Glomerular endothelial cell (primary cell): Measurements from ENCODE around the gene MSTO1. TPM values are rescaled to one million over a fixed set of nuclear protein-coding genes. Genes with fewer than 3 reads are reported as not detected.
"Not testable (repeated sequence)": the region's sequence is repeated elsewhere in the genome, so short reads cannot be mapped to it uniquely, and the experiment has no call there.

ENCODE experiments used
- DNase-seq: peaks from one replicate; pipeline ENCODE4 v3.0.0-alpha.2; 2011; ENCODE audit warnings: low read depth, low spot score; ENCODE audit errors: extremely low read depth
- total RNA-seq: library from RNA; depleted of rRNA; stranded (reverse); fragments of >200 nt; gene quantifications from 2 replicates; pipeline ENCODE4 v1.2.3, GENCODE V29; 2015

Gene MSTO1
- 11.0 and 15.9 TPM in 2 replicates for total RNA-seq

- DNase-seq: peak; percentile 83
These were observed at the start of gene MSTO1 for GRCh38 chr1:155609515-155610256. MSTO1 (plus strand) TSS chr1:155610218; CDS start chr1:155610249, 31 bp downstream.

GRCh38 chr1:155561779-155562580 lies 48.0 kb upstream of the MSTO1 start:
- not testable (repeated sequence) for DNase-seq

DNA sequence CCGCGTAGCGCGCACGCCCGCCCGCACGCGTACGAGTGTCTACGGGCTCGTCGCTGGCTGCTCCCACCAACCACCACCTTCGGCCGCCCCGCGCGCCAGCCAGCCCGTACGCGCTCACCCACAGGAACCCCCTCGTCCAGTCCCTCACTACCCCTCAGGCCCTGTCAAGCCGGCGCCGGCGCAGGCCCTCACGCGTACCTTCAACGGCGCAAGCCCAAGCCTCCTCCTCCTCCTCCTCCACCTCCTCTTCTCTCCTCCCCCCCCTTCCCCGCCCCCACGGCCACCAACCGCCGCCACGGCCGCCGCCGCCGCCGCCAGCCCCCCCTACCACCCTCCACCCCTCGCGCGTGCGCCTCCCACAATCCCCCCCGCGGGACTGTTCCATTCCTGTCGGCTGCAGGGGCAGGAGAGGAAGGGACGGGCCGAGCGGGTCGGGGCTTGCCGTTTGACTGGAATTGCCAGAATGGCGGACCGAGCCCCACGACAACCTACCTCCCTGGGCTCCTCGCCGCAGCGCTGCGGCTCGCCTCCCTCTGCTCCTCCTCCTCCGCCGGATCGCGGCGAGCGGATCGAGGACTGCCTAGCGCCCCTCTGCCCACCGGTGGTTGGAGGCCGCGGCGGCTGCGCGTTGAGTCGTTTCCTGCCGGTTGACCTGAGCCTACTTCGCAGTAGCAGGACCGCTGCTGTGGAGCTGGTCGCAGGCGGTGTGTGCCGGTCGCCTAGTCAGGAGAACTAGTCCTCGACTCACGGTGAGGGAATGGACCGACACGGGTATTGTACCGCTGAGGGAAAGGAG lies 47.2 kb upstream of the MSTO1 start, which contains the start of gene ASH1L:
TSS of gene ASH1L (minus strand) at position 223 of the 796 bp plus-strand sequence. CDS start 41,284 bp downstream, outside the sequence.
- DNase-seq: peak; percentile 52

DNA sequence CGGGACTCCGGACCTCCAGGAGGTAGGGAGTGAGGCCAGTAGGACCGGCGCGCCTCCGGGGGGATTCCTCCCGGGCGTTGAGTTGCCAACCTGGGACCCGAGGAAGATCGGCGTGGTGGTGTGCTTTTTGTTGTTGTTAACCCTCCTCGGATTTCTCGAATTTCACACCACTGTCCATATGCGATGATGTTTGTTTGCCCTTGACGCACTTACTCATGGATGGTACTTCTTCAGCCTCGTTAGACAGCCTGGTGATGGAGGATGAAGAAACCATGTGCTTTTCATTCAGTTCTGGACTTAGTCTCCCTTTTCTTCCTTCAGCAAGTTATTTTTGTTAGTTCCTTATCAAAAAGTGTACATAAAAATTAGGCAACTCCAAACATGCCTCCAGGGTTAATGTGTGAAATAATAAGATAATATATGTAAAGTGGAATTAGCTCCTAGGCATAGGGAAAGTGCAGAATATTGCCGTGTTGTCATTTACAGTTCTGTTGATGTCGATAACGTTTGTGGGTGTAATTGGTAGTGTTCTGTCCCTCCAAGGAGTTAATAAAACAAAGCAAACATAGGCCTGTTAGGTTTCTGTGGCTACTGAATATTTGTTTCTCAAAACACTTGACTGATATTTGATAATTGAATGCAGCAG lies 46.5 kb upstream of the MSTO1 start:
- DNase-seq: peak; percentile 29

DNA sequence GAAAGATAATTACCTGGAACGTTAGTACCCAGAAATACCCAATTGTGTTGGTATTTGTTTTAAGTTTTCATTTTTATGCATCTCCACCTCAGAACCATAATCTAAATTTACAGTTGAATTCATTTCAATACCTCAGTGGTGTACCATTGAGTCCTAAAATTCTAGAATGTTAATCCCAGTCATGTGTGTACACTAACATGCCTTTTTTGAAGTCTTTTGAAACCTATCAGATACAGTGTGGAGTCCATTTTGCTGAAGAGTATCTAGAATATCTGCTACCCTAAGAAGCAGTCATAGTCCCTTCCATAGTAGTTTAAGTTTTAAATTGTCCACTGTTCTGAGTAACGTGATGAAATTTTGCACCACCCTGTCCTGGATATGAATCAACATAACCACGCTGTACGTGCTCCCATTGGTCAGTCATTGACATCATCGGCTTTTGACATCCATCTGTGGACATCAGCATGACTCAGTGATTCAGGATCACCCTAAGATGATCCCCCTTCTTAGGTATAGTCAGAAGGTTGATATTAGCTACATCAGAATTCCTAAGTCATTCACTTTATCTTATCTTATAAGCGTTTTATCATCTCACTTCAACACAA lies 39.9 kb upstream of the MSTO1 start:
- DNase-seq: no peak

GRCh38 chr1:155570593-155570990 lies 39.4 kb upstream of the MSTO1 start:
- DNase-seq: no peak

- DNase-seq: no peak
These were observed 35.9 kb upstream of the MSTO1 start for GRCh38 chr1:155574077-155574476.

DNA sequence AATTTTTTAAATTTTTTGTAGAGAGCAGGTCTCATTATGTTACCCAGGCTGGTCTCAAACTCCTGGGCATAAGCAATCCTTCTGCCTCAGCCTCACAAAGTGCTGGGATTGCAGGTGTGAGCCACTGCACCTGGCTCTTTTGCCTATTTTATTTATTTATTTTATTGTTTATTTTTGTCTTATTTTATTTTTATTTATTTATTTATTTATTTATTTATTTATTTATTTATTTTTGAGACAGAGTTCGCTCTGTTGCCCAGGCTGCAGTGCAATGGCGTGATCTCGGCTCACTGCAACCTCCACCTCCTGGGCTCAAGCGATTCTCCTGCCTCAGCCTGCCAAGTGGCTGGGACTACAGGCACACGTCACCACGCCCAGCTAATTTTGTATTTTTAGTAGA lies 34.4 kb upstream of the MSTO1 start:
- not testable (repeated sequence) for DNase-seq

GRCh38 chr1:155583846-155584245 lies 26.2 kb upstream of the MSTO1 start:
- not testable (repeated sequence) for DNase-seq

GRCh38 chr1:155589282-155589681 lies 20.7 kb upstream of the MSTO1 start:
- not testable (repeated sequence) for DNase-seq

- not testable (repeated sequence) for DNase-seq
These were observed 19.3 kb upstream of the MSTO1 start for GRCh38 chr1:155590516-155591247.

DNA sequence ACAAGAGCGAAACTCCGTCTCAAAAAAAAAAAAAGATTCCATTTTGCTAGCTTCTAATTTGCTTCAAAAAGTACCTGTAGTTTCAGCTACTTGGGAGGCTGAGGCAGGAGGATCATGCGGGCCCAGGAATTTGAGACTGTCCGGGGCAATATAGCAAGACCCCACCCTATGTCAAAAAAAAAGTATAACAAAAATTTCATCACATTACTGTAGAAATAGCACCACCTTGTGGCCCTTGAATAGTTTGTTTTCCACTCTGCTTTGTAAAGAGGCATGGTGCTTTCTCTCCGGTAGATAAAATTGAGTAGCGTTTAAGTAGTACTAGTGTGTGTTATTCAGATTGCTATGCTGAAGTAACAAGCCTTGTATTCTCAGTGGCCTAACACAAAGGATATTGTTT lies 18.2 kb upstream of the MSTO1 start:
- peak; percentile 39 for DNase-seq

- not testable (repeated sequence) for DNase-seq
These were observed 14.0 kb upstream of the MSTO1 start for GRCh38 chr1:155595877-155596474.

GRCh38 chr1:155596864-155597263 lies 13.2 kb upstream of the MSTO1 start:
- no peak for DNase-seq

DNA sequence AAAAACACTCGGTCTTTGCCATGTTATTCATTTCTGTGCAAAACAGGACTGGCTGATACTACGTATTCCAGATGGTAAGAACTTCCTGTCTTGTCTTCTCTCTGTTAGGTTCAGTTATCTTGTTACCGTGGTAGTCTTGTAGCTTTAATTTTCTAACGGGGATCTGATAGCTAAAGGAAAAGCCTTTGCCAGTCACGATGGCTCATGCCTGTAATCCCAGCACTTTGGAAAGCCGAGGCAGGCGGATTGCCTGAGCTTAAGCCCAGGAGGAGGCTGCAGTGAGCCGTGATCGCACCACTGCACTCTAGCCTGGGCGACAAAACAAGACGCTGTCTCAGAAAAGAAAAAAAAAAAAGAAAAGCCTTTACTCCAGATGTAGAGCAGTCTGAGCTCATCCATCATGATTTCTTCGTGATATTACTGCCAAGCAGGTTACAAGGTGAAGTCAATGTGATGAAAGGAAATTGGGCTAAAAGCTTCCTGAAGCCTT lies 11.1 kb upstream of the MSTO1 start:
- DNase-seq: no peak

- not testable (repeated sequence) for DNase-seq
These were observed 10.0 kb upstream of the MSTO1 start for GRCh38 chr1:155599828-155600572.

DNA sequence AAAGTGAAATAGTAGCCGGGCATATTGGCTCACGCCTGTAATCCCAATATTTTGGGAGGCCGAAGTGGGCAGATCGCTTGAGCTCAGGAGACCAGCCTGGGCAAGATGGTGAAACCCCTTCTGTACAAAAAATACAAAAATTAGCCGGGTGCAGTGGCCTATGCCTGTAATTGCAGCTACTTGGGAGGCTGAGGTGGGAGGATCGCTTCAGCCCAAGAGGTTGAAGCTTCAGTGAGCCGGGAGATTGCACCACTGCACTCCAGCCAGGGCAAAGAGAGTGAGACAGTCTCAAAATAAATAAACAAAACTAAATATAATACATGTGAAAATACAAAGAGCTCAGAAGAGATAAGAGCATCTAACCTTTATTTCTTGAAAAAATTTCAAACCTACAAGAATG lies 2.3 kb upstream of the MSTO1 start:
- DNase-seq: no peak

DNA sequence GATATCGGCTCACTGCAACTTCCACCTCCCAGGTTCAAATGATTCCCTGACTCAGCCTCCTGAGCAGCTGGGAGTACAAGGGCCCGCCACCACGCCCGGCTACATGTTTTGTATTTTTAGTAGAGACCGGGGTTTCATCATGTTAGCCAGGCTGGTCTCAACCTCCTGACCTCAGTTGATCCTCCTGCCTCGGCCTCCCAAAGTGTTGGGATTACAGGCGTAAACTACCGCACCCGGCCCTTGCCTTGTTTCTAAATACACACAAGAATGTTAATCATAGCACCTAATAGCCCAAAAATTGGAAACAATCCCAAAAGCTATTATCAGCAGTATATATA lies 1.2 kb upstream of the MSTO1 start:
- no peak for DNase-seq
